Activated T-helper 1 cell treated with anti-CD3 and anti-CD28 coated beads, Interleukin-12 subunit alpha, Interleukin-12 subunit beta, Interleukin-2, Interleukin-4 antibody, amounts not matched to agents 30 ng/mL and 10 ng/mL and 1 ng/mL, durations not matched to agents 14 hours and 24 hours and 36 hours (primary cell): ENCODE results near the gene FKTN. TPM values are rescaled to one million over a fixed set of nuclear protein-coding genes. Genes with fewer than 3 reads are reported as not detected.

Source experiments
- DNase-seq: peaks from one replicate; pipeline ENCODE4 v3.0.0; 2021; ENCODE audit warnings: low spot score
- H3K27ac Mint-ChIP-seq: one replicate; pipeline ENCODE4 v1.8.0; 2021; ENCODE audit warnings: mild to moderate bottlenecking, mixed read lengths
- H3K27me3 Mint-ChIP-seq: one replicate; pipeline ENCODE4 v1.8.0; 2022; ENCODE audit warnings: mild to moderate bottlenecking, moderate library complexity, mixed read lengths; ENCODE audit not compliant: insufficient read depth
- H3K36me3 Mint-ChIP-seq: one replicate; pipeline ENCODE4 v1.8.0; 2021; ENCODE audit warnings: low read depth, mixed read lengths
- H3K4me1 Mint-ChIP-seq: one replicate; pipeline ENCODE4 v1.8.0; 2021; ENCODE audit warnings: low read depth, mixed read lengths
- H3K4me3 Mint-ChIP-seq: one replicate; pipeline ENCODE4 v1.8.0; 2021; ENCODE audit warnings: mild to moderate bottlenecking, moderate library complexity, mixed read lengths
- H3K9me3 Mint-ChIP-seq: one replicate; pipeline ENCODE4 v1.8.0; 2021; ENCODE audit warnings: mixed read lengths
- intact Hi-C: fragments of 100-400 bp; cut with micrococcal nuclease; formaldehyde crosslinking; loops from one replicate; pipeline ENCODE4 v1.15.1; 2024
- total RNA-seq: library from RNA; stranded (reverse); gene quantifications from 2 replicates; pipeline ENCODE4 v1.2.3, GENCODE V29; 2022

FKTN gene
- total RNA-seq, 1 donor from 2014 or later = 12.4 TPM

DNA sequence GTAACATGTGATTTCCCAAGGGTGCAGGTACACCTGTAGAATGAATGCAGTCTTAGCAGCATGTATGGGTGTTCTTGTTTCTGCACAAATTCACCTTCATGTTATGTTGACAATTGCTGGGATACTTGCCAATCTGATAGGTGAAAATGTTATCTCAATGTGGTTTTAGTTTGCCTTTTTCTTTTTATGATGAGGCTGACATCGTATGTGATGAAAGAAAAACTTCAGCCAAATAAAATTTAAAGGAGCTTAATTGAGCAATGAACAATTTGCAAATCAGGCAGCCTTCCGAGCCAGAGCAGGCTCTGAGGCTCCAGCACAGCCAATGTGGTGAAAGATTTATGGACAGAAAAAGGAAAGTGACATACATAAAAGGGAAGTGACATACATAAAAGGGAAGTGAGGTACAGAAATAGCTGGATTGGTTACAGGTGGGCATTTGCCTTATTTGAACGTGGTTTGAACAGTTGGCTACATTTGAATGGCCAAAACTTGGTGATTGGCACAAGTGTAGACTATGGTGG is 114.8 kb downstream of the FKTN start:
- intact Hi-C loops = no loop called here
- no peak overlapping the region for H3K4me3 Mint-ChIP-seq
- H3K36me3 Mint-ChIP-seq = no peaks in the 10 kb centered on the region
- no peaks in the 10 kb centered on the region for H3K4me1 Mint-ChIP-seq
- no peak for DNase-seq
- no peaks in the 10 kb centered on the region for H3K9me3 Mint-ChIP-seq
- no peak overlapping the region for H3K27ac Mint-ChIP-seq
- H3K27me3 Mint-ChIP-seq = peaks cover 8% of the 10 kb centered on the region

DNA sequence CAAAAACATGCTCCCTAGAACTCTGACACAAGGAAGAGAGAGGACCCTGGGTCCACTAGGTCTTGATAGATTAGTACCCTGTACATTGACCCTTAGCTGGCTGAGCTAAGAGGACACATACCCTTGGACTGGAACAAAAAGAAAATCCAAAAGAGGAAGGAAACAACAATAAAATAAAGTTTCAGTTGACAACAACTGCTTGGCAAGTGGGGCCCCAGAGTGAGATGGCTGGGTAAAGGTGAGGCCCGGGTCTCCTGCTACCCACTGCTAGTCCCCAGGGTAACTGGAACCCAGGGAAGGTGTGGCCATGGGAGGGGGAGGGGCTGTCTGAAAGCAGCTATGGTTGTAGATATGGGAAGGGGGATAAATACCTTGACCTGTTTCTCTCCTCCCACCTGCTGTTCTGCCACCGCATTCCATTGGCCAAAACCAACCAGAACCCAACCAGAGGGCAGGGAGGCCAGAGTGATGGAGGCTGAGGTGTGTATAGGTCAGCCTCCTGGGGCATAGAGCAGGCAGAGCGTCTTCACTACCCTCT is 116.0 kb downstream of the FKTN start:
- H3K4me1 Mint-ChIP-seq = no peaks in the 10 kb centered on the region
- no peak overlapping the region for H3K4me3 Mint-ChIP-seq
- H3K36me3 Mint-ChIP-seq = no peaks in the 10 kb centered on the region
- intact Hi-C loops = no loop called here
- H3K9me3 Mint-ChIP-seq = no peaks in the 10 kb centered on the region
- H3K27ac Mint-ChIP-seq = no peak overlapping the region
- DNase-seq = no peak
- peaks cover 8% of the 10 kb centered on the region for H3K27me3 Mint-ChIP-seq

DNA sequence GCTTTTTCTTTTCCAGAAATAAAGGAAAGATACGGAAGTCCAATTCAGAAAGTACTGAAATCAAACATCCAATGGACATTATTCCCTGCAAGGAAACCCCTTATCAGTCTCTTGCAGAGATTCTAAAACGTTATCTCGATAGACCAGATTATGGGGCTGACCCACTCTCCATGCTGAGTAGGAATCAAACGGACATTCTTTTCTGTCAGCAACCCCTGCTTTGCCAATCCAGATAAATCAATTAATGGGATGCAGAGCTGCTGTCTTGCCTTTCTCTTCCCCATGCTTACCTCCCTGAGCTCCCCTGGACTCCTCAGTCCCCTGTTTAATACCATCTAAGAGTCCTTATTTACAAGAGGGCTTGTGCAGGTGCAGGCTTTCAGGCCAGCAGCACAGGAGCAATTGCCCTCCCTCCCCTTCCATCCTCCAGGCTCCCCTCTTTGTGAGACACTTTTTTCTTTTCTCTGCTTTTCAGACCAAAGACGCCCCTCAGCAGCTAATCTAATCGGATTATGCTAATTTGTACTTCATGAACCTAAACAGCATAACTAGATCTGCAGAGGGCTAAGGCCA is 118.5 kb downstream of the FKTN start:
- peaks cover 2% of the 10 kb centered on the region for H3K27me3 Mint-ChIP-seq
- no peak overlapping the region for H3K4me3 Mint-ChIP-seq
- intact Hi-C loops = no loop called here
- H3K9me3 Mint-ChIP-seq = no peaks in the 10 kb centered on the region
- no peaks in the 10 kb centered on the region for H3K4me1 Mint-ChIP-seq
- no peak overlapping the region for H3K27ac Mint-ChIP-seq
- H3K36me3 Mint-ChIP-seq = no peaks in the 10 kb centered on the region
- DNase-seq = no peak

- no peaks in the 10 kb centered on the region for H3K4me1 Mint-ChIP-seq
- peaks cover 2% of the 10 kb centered on the region for H3K27me3 Mint-ChIP-seq
- intact Hi-C loops = no loop called here
- DNase-seq = no peak
- no peaks in the 10 kb centered on the region for H3K36me3 Mint-ChIP-seq
- no peak overlapping the region for H3K4me3 Mint-ChIP-seq
- H3K27ac Mint-ChIP-seq = no peak overlapping the region
- no peaks in the 10 kb centered on the region for H3K9me3 Mint-ChIP-seq
Measured at GRCh38 chr9:105678163-105678562, 120.2 kb downstream of the FKTN start.

DNA sequence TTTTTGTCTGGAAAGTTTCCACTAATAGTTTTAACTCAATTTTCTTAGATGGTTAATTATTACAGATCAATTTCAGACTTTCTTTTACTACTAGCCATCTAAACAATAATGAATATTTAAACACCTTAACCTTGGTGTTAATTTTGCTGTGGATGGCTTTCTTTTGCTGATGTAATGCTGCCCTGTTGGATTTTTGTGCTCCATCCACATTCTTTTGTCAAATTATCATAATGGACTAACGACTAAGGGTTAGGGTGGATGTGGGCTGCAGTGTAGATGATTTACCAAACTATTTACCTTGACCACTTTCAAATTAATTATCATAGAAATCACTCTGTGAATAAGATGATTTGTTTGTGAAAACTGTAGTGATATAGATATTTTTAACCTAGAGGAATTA is 120.8 kb downstream of the FKTN start:
- Mint-ChIP-seq H3K36me3 (no peaks in the 10 kb centered on the region), H3K27ac (no peak overlapping the region), H3K9me3 (no peaks in the 10 kb centered on the region), H3K4me3 (no peak overlapping the region), H3K27me3 (peaks cover 5% of the 10 kb centered on the region), H3K4me1 (no peaks in the 10 kb centered on the region)
- intact Hi-C loops = no loop called here
- no peak for DNase-seq

DNA sequence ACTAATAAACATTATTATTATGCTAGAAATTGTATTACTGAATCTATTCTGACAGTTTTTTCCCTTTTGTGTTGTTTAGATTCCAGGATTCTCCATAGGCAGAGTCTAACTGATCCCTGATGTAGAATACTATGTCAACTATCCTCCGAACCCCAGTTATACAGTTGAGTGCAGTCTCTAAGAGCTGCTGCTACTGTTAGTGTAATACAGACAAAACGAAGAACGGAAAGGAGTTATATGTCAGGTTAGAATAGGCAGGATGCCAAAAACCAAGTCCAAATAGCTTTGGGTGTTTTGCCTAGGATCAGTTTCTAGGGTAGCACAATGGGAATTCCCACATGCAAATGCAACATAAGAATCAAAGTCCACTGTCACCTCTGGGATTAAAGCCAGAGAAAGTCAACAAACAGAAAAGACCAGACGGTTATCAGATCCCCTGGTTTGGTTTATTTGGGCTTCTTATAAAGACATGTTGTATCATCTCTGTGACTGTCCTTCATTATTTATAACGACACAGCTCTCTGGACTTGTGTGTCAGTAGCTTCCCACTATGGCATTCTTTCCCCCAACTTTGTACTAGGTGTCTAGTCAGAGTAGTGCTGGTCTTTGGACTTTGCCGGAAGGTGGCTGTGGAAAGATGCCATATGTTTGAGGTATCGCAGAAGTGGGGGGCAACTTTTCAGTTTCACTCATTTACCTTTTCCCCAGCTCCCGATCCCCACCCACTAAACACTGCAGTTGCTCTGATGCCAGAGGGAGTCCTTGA is 121.5 kb downstream of the FKTN start:
- Mint-ChIP-seq H3K27ac (no peak overlapping the region), H3K36me3 (no peaks in the 10 kb centered on the region), H3K4me3 (no peak overlapping the region), H3K27me3 (peaks cover 11% of the 10 kb centered on the region), H3K9me3 (no peaks in the 10 kb centered on the region), H3K4me1 (no peaks in the 10 kb centered on the region)
- no peak for DNase-seq
- intact Hi-C loops = no loop called here

DNA sequence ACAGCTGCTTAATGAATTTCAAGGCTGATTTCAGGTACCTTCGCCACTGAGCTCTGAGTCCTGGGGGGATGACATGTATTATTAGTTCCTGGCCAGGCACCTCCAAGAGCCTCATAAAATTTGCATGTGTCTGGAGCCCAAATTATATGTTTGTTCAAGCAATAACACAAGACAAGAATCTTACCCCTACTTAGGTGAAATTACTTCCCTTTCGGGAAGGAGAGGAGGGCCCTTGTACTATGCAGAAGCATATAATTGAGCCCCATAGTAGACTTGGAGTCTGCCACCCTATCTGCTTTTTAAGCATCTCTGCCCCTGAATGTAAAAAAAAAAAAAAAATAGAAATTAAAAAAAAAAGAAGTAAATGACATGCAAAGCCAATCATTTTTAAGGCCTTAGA is 123.4 kb downstream of the FKTN start:
- H3K4me3 Mint-ChIP-seq = no peak overlapping the region

DNA sequence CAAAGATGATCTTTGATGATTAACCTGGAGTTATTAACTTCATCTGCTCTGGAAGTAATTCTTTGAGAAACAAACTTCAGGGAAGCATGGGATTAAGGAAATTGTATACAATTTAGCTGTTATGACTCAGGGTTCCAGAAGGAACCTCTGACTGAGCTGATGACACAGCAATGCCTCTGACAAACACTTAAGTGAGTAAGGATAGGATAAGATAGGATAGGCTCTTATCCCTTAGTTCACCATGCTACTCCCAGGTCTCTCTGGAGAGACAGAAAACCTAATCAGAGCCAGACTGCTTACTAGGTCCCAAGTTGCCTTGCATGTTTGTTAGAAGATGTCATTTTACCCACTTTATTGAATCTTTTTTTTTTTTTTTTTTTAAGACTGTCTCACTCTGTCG is 123.8 kb downstream of the FKTN start:
- H3K4me3 Mint-ChIP-seq = no peak overlapping the region

More for the DNA sequence above, 123.4 kb downstream of the FKTN start:
- Mint-ChIP-seq H3K27me3 (peaks cover 13% of the 10 kb centered on the region), H3K36me3 (no peaks in the 10 kb centered on the region), H3K9me3 (no peaks in the 10 kb centered on the region), H3K27ac (no peak overlapping the region), H3K4me1 (no peaks in the 10 kb centered on the region)
- intact Hi-C loops = no loop called here
- DNase-seq = no peak

DNA sequence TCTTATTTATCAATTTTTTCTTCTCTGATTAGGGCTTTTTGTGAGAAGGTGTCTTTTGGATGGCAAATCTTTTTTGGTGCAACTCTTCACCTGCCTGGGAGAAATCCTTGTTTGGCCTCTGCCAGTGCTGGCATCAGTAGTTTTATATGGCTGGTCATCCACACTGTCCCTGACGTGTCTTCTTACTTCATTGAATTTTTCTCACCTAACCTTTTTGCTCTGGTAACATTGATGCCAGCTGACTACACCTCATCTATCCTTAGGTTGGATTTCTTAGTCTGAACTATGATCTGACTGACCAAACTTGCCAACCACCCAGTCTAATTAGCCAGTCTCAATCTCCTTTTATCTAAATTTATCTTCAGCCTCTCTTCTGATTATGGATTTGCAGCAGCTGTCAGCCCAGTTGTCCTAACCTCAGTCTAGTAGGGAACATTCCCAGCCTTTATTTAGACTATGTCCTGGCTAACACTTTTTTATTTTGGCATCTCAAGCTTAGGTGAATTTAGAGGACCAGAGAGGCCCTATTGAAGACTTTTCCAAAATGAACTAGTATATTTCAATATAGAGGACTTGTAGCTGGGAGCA is 125.9 kb downstream of the FKTN start:
- Mint-ChIP-seq H3K36me3 (no peaks in the 10 kb centered on the region), H3K27ac (no peak overlapping the region), H3K27me3 (peaks cover 28% of the 10 kb centered on the region), H3K4me1 (no peaks in the 10 kb centered on the region), H3K4me3 (no peak overlapping the region), H3K9me3 (no peaks in the 10 kb centered on the region)
- no peak for DNase-seq
- intact Hi-C loops = no loop called here

More for the DNA sequence above, 123.8 kb downstream of the FKTN start:
- Mint-ChIP-seq H3K9me3 (no peaks in the 10 kb centered on the region), H3K4me1 (no peaks in the 10 kb centered on the region), H3K27me3 (peaks cover 13% of the 10 kb centered on the region), H3K36me3 (no peaks in the 10 kb centered on the region), H3K27ac (no peak overlapping the region)
- no peak for DNase-seq
- intact Hi-C loops = no loop called here

DNA sequence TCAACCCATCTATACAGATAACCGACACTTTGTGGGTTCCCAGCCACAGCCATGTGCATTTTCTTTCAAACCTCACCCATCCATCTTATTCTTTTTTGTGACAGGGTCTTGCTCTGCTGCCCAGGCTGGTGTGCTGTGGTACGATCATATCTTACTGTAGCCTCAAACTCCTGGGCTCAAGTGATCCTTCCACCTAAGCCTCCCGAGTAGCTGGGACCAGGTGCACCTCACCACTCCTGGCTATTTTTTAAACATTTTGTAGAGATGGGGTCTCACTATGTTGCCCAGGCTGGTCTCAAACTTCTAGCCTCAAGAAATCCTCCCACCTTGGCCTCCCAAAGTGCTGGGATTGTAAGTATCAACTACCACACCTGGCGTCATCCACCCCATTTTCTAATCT is 129.0 kb downstream of the FKTN start:
- Mint-ChIP-seq H3K4me3 (no peak overlapping the region), H3K27me3 (peaks cover 43% of the 10 kb centered on the region), H3K27ac (no peak overlapping the region), H3K9me3 (no peaks in the 10 kb centered on the region), H3K4me1 (no peaks in the 10 kb centered on the region), H3K36me3 (no peaks in the 10 kb centered on the region)
- intact Hi-C loops = no loop called here
- DNase-seq = no peak

Other genes with a start within 250 kb of the FKTN start
- 3.4 and 3.5 TPM in 2 replicates for gene FSD1L, start 110.1 kb upstream of the FKTN start, total RNA-seq
- 0.31 TPM in 1 of 2 replicates, not detected in the other for gene TAL2, start 104.3 kb downstream of the FKTN start, total RNA-seq
- gene TMEM38B, start 136.4 kb downstream of the FKTN start, total RNA-seq = 11.9 and 13.8 TPM in 2 replicates